ENCODE measurements around the gene RIC3. TPM values are rescaled to one million over a fixed set of nuclear protein-coding genes. Genes with fewer than 3 reads are reported as not detected.

Gene RIC3
- total and polyA plus RNA-seq, 2 donors (not counting 3 experiments of a cell fraction or from before 2014, with no cell fraction given): not detected

DNA sequence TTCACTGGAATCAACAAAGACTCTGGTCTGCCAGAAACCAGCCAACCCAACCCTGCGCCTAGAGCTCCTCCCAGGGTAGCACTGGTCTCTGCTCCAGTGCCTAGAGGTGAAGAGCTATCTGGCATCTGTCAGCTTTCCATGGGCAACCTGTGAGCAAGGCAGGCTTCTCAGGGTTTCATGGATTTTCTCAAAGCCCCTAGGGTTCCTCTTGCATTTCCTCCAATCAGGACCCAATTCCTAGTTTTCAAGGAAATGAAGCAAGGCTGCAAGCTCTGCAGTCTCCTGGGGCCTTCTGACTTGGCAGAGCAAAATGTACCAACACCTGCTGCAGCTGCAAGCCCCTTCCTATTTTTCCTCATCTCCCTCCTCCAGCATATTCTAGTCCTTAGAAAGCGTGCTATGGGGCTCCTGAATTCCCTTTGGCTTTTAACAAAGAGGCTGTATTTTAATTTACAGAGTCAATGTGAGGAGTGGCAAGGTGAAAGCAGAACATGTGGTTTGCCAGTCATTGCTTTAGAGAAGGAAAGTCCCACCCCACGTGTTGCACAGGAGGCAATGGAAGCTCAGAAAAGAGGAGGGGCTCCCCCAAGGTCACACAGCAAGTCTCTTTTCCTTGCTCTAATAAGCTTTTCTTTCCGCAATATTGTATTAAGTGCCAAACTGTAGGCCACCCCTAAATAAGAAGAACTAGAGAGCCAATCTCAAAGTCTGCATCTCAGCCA, 33.0 kb upstream of the RIC3 start:
- H3K4me1 ChIP-seq (ENCODE audit: control insufficient read depth, extremely low read depth, insufficient read depth, low read length): peaks cover 2% of the 10 kb centered on the region
- H3K9ac ChIP-seq (replicated peaks; ENCODE audit: extremely low read depth, insufficient read depth, low read length): no peak overlapping the region
- H3K9me3 ChIP-seq (replicated peaks; ENCODE audit: control insufficient read depth, insufficient read depth, low read length): no peaks in the 10 kb centered on the region
- H4K20me1 ChIP-seq (replicated peaks; ENCODE audit: control insufficient read depth, extremely low read depth, insufficient read depth, low read length): no peaks in the 10 kb centered on the region
- dilution Hi-C loops (cut with MboI; ENCODE audit: extremely low pct_ligation_motif_present, low sequenced_read_pairs) (no loop called here), intact Hi-C loops (cut with micrococcal nuclease) (no loop called here)
- no peaks in the 10 kb centered on the region for H3K9me1 ChIP-seq (replicated peaks; ENCODE audit: control insufficient read depth, extremely low read depth, insufficient read depth, low read length)
- CTCF ChIA-PET: interaction anchor here (0.9 to 1.1 kb wide), 2 partner anchors 62 to 365 kb away, joined by 3 to 4 read pairs; partner anchors contain the start of gene LMO1
- BruUV-seq (replicated peaks): no TSS peak
- no peak overlapping the region for H3K27ac ChIP-seq (ENCODE audit: insufficient read depth, low read depth, low read length)
- TF ChIP-seq POLR2AphosphoS5 (IDR thresholded peaks at IDR 0.05; ENCODE audit: insufficient read depth, low read depth, low read length) (no peak), MAX (IDR thresholded peaks at IDR 0.05; ENCODE audit: insufficient read depth, insufficient read length) (no peak), GATA2 (IDR thresholded peaks at IDR 0.05; ENCODE audit: insufficient read depth, insufficient read length, low read depth, low read length) (no peak), FOS (IDR thresholded peaks at IDR 0.05; ENCODE audit: borderline replicate concordance, insufficient read depth, low read length) (no peak), EZH2 (IDR thresholded peaks at IDR 0.05; ENCODE audit: borderline replicate concordance, low read depth, low read length, severe bottlenecking) (no peak), POLR2A (IDR thresholded peaks at IDR 0.05; ENCODE audit: low read depth, low read length) (no peak), MYC (IDR thresholded peaks at IDR 0.05; ENCODE audit: low read depth, low read length) (no peak), CTCF (IDR thresholded peaks at IDR 0.05; ENCODE audit: extremely low read depth in 1 of 2, insufficient read depth in 1 of 2, low read depth in 1 of 2, low read length in 2 of 2) (no peak), JUN (IDR thresholded peaks at IDR 0.05; ENCODE audit: borderline replicate concordance, insufficient read depth, insufficient read length, low read depth) (no peak)
- H3K79me2 ChIP-seq (ENCODE audit: control insufficient read depth, insufficient read depth, low read length): no peaks in the 10 kb centered on the region
- H3K4me3 ChIP-seq (replicated peaks in 1 of 3; ENCODE audit: insufficient read depth in 1 of 3, low read depth in 1 of 3, low read length in 3 of 3): no peak overlapping the region
- DNase-seq (ENCODE audit: low read depth, low spot score): no peak
- POLR2A ChIA-PET: no interaction called here
- H3K27me3 ChIP-seq (ENCODE audit: control insufficient read depth in 2 of 2, insufficient read depth in 2 of 2, low read length in 2 of 2): peaks cover 7 to 15% of the 10 kb centered on the region in 2 experiments
- H2AFZ ChIP-seq (ENCODE audit: low read depth, low read length): no peak overlapping the region
- no peak overlapping the region for H3K4me2 ChIP-seq (ENCODE audit: insufficient read depth, low read length)
- no peaks in the 10 kb centered on the region for H3K36me3 ChIP-seq (ENCODE audit: control insufficient read depth in 2 of 2, extremely low read depth in 1 of 2, insufficient read depth in 2 of 2, low read length in 2 of 2)
- no peak for FAIRE-seq
